HCT116 (cell line): Measurements from ENCODE around the gene GNAT1. TPM values are rescaled to one million over a fixed set of nuclear protein-coding genes. Genes with fewer than 3 reads are reported as not detected.

Experiments used
- ATAC-seq: fragments of 200-7000 bp; cut with Tn5 transposase; 2 replicates; pipeline ENCODE4 v1.9.1; 2020; ENCODE audit warnings: mild to moderate bottlenecking, moderate library complexity
- BruUV-seq: library from RNA; stranded (reverse); fragments of 400-500 nt; replicated peaks from 2 replicates; lab custom pipeline; 2021; lab: Mats Ljungman, UMichigan
- CTCF ChIA-PET: fragments of 300-600 bp; sonication (Branson Sonifier 250); formaldehyde crosslinking; loops from one replicate; lab custom pipeline; 2021; ENCODE audit warnings: antibody characterized with exemption; lab: Charles Lee
- POLR2A ChIA-PET: fragments of 300-600, 350-600 bp; sonication (Branson Sonifier 250); formaldehyde crosslinking; loops from one replicate; lab custom pipeline; 2021; ENCODE audit warnings: antibody characterized with exemption; lab: Charles Lee
- RAD21 ChIA-PET, 2 experiments: fragments of 300-600 bp; sonication (Branson Sonifier 250); formaldehyde crosslinking; loops; one replicate each; lab custom pipeline; 2023; ENCODE audit warnings: low total read pairs in 2 of 2; ENCODE audit not compliant: uncharacterized antibody in 2 of 2, unreplicated experiment in 2 of 2, low non-redundant PET in 1 of 2; lab: Charles Lee
- DNase-seq: peaks from one replicate; pipeline ENCODE4 v3.0.0-alpha.2; 2010; ENCODE audit warnings: low read depth, low spot score
- H2AFZ ChIP-seq: fragments of 200-600 bp; shearing (Covaris generic), sonication (generic); 2 replicates; pipeline ENCODE4 v1.6.1; 2017; ENCODE audit warnings: low read depth, mixed run types, mixed read lengths, antibody characterized with exemption, low read length; ENCODE audit not compliant: poor library complexity, severe bottlenecking
- H3K27ac ChIP-seq: 2 replicates; pipeline ENCODE4 v1.5.1; 2012; ENCODE audit warnings: low read depth, low read length
- H3K27me3 ChIP-seq: fragments of 200-600 bp; sonication (generic); 2 replicates; pipeline ENCODE4 v1.6.1; 2016; ENCODE audit warnings: mixed run types, low read length, mixed read lengths; ENCODE audit not compliant: insufficient read depth
- H3K36me3 ChIP-seq, 2 experiments: fragments of 200-500 bp in 1 of 2; fragments of 200-600 bp in 1 of 2; sonication (Bioruptor generic) in 1 of 2; sonication (generic) in 1 of 2; 2 replicates each; pipeline versions ENCODE4 v1.5.1 to v1.6.1; 2014 to 2016; ENCODE audit warnings: low read length in 2 of 2, inconsistent platforms in 1 of 2, mixed read lengths in 1 of 2, mixed run types in 1 of 2; ENCODE audit not compliant: insufficient read depth in 2 of 2, control insufficient read depth in 1 of 2
- H3K4me1 ChIP-seq, 2 experiments: fragments of 200-600 bp in 1 of 2; sonication (generic) in 1 of 2; 2 replicates each; pipeline versions ENCODE4 v1.5.1 to v1.6.1; 2012 to 2017; ENCODE audit warnings: low read length in 2 of 2, inconsistent platforms in 1 of 2, mild to moderate bottlenecking in 1 of 2, mixed read lengths in 1 of 2, mixed run types in 1 of 2, moderate library complexity in 1 of 2; ENCODE audit not compliant: insufficient read depth in 2 of 2, control insufficient read depth in 1 of 2
- H3K4me2 ChIP-seq: fragments of 200-600 bp; sonication (generic); 2 replicates; pipeline ENCODE4 v1.6.1; 2017; ENCODE audit warnings: mixed run types, low read length, mixed read lengths
- H3K4me3 ChIP-seq, 2 experiments: fragments of 200-600 bp in 1 of 2; sonication (generic) in 1 of 2; replicated peaks in 1 of 2; 2 replicates each; pipeline ENCODE4 v1.5.1; 2011 to 2016; ENCODE audit warnings: low read length in 2 of 2, control low read depth in 1 of 2, low read depth in 1 of 2, mild to moderate bottlenecking in 1 of 2, mixed read lengths in 1 of 2, mixed run types in 1 of 2
- H3K79me2 ChIP-seq: fragments of 200-600 bp; sonication (generic); 2 replicates; pipeline ENCODE4 v1.6.1; 2017; ENCODE audit warnings: mild to moderate bottlenecking, mixed run types, low read length, moderate library complexity, mixed read lengths; ENCODE audit not compliant: insufficient read depth
- H3K9ac ChIP-seq: fragments of 200-600 bp; sonication (generic); 2 replicates; pipeline ENCODE4 v1.6.1; 2016; ENCODE audit warnings: low read length, mixed read lengths
- H3K9me2 ChIP-seq: fragments of 200-600 bp; sonication (generic), shearing (Covaris generic); 2 replicates; pipeline ENCODE4 v1.6.1; 2017; ENCODE audit warnings: mixed run types, mild to moderate bottlenecking, moderate library complexity; ENCODE audit not compliant: insufficient read depth
- H3K9me3 ChIP-seq, 2 experiments: fragments of 200-500 bp in 1 of 2; fragments of 200-600 bp in 1 of 2; sonication (Bioruptor generic) in 1 of 2; sonication (generic) in 1 of 2; 2 replicates each; pipeline ENCODE4 v1.6.1; 2014 to 2017; ENCODE audit warnings: low read length in 2 of 2, mixed read lengths in 2 of 2, inconsistent platforms in 1 of 2, low read depth in 1 of 2, mild to moderate bottlenecking in 1 of 2, mixed run types in 1 of 2, moderate library complexity in 1 of 2; ENCODE audit not compliant: control insufficient read depth in 1 of 2, insufficient read depth in 1 of 2
- H4K20me1 ChIP-seq: fragments of 200-600 bp; sonication (generic), shearing (Covaris generic); 2 replicates; pipeline ENCODE4 v1.6.1; 2017; ENCODE audit warnings: mixed run types, mild to moderate bottlenecking, moderate library complexity; ENCODE audit not compliant: insufficient read depth
- ATF3 ChIP-seq: IDR thresholded peaks from 2 replicates; pipeline ENCODE4 v1.6.1; 2012
- CBX3 ChIP-seq: IDR thresholded peaks from 2 replicates; pipeline ENCODE4 v1.6.1; 2012; ENCODE audit warnings: low read depth
- CEBPB ChIP-seq: IDR thresholded peaks from 2 replicates; pipeline ENCODE4 v1.6.1; 2012; ENCODE audit warnings: low read depth
- CTCF ChIP-seq, 3 experiments: fragments of 200-600 bp in 1 of 3; sonication (generic) in 1 of 3; IDR thresholded peaks in 2 of 3; conservative IDR thresholded peaks in 1 of 3; 2 replicates each; pipeline ENCODE4 v1.5.1; 2012 to 2017; ENCODE audit warnings: low read depth in 2 of 3, low read length in 2 of 3, antibody characterized with exemption in 1 of 3, borderline replicate concordance in 1 of 3, control low read depth in 1 of 3, mild to moderate bottlenecking in 1 of 3, mixed read lengths in 1 of 3, mixed run types in 1 of 3, moderate library complexity in 1 of 3; ENCODE audit not compliant: insufficient read depth in 1 of 3
- EGR1 ChIP-seq: IDR thresholded peaks from 2 replicates; pipeline ENCODE4 v1.6.1; 2012; ENCODE audit warnings: low read depth
- EZH2phosphoT487 ChIP-seq: fragments of 200-600 bp; IDR thresholded peaks from 2 replicates; pipeline ENCODE4 v1.6.1; 2018; ENCODE audit warnings: antibody characterized with exemption, borderline replicate concordance
- FOSL1 ChIP-seq: IDR thresholded peaks from 2 replicates; pipeline ENCODE4 v1.6.1; 2012; ENCODE audit warnings: low read depth
- JUND ChIP-seq: IDR thresholded peaks from 2 replicates; pipeline ENCODE4 v1.6.1; 2012
- MAX ChIP-seq: IDR thresholded peaks from 2 replicates; pipeline ENCODE4 v1.6.1; 2012
- POLR2A ChIP-seq: IDR thresholded peaks from 2 replicates; pipeline ENCODE4 v1.7.0; 2011; ENCODE audit warnings: borderline replicate concordance; ENCODE audit not compliant: insufficient read depth, insufficient read length; ENCODE audit errors: extremely low read depth
- POLR2AphosphoS5 ChIP-seq: IDR thresholded peaks from 2 replicates; pipeline ENCODE4 v1.6.1; 2011; ENCODE audit warnings: mild to moderate bottlenecking, low read depth, low read length, moderate library complexity
- RAD21 ChIP-seq: IDR thresholded peaks from 2 replicates; pipeline ENCODE4 v1.6.1; 2012; ENCODE audit warnings: low read depth, mild to moderate bottlenecking
- REST ChIP-seq: IDR thresholded peaks from 2 replicates; pipeline ENCODE4 v1.6.1; 2012; ENCODE audit warnings: low read depth
- SIN3A ChIP-seq: IDR thresholded peaks from 2 replicates; pipeline ENCODE4 v1.6.1; 2012; ENCODE audit warnings: low read depth
- SP1 ChIP-seq: IDR thresholded peaks from 2 replicates; pipeline ENCODE4 v1.6.1; 2012; ENCODE audit warnings: low read depth
- TCF7L2 ChIP-seq: IDR thresholded peaks from 2 replicates; pipeline ENCODE4 v1.7.0; 2011; ENCODE audit warnings: borderline replicate concordance, inconsistent platforms; ENCODE audit not compliant: insufficient read depth, insufficient read length; ENCODE audit errors: extremely low read depth
- YY1 ChIP-seq: IDR thresholded peaks from 2 replicates; pipeline ENCODE4 v1.6.1; 2011; ENCODE audit warnings: low read length, low read depth, moderate library complexity, mild to moderate bottlenecking; ENCODE audit not compliant: insufficient replicate concordance; ENCODE audit errors: extremely low read depth
- ZBTB33 ChIP-seq: IDR thresholded peaks from 2 replicates; pipeline ENCODE4 v1.6.1; 2011; ENCODE audit warnings: mild to moderate bottlenecking, low read length, moderate library complexity; ENCODE audit not compliant: insufficient replicate concordance; ENCODE audit errors: extremely low read depth
- ZFX ChIP-seq: fragments of 450-650 bp; IDR thresholded peaks from 2 replicates; pipeline ENCODE4 v1.6.1; 2017
- ZNF274 ChIP-seq: fragments of 200-500 bp; sonication (Bioruptor generic); IDR thresholded peaks from 2 replicates; pipeline ENCODE4 v1.6.1; 2014; ENCODE audit warnings: mild to moderate bottlenecking, low read depth, low read length, inconsistent platforms
- intact Hi-C: fragments of 100-400 bp; cut with micrococcal nuclease; formaldehyde crosslinking; loops from 2 replicates; pipeline ENCODE4 v1.10.0; 2022
- total RNA-seq: library from RNA; stranded (reverse); gene quantifications from one replicate; pipeline ENCODE4 v1.2.1, GENCODE V29; 2021; ENCODE audit not compliant: unreplicated experiment

Gene GNAT1
- total RNA-seq, 1 experiment from 2014 or later, result not detected

- intact Hi-C loops, result no loop called here
- no TSS peak for BruUV-seq
- no peaks in the 10 kb centered on the region for H3K9me2 ChIP-seq
- DNase-seq, result no peak
- no peaks in the 10 kb centered on the region for H3K9me3 ChIP-seq
- POLR2A ChIA-PET, result no interaction called here
- H3K36me3 ChIP-seq, result no peaks in the 10 kb centered on the region
- ATAC-seq, result no peak
- no peaks in the 10 kb centered on the region for H3K79me2 ChIP-seq
- no peaks in the 10 kb centered on the region for H4K20me1 ChIP-seq
- no peak overlapping the region for H2AFZ ChIP-seq
- no peak overlapping the region for H3K27ac ChIP-seq
- TF ChIP-seq FOSL1 (no peak), CBX3 (no peak), POLR2AphosphoS5 (no peak), SP1 (no peak), JUND (no peak), POLR2A (no peak), CTCF (IDR thresholded peaks at IDR 0.05 in 2 of 3, conservative IDR thresholded peaks at IDR 0.05 in 1 of 3; ENCODE audit: borderline replicate concordance in 1 of 3, insufficient read depth in 1 of 3, low read depth in 2 of 3, low read length in 2 of 3) (no peak), RAD21 (no peak), CEBPB (no peak), MAX (no peak), EGR1 (no peak), ZFX (no peak), ZBTB33 (no peak), ZNF274 (no peak), ATF3 (no peak), TCF7L2 (no peak), YY1 (no peak), EZH2phosphoT487 (no peak), SIN3A (no peak), REST (no peak)
- H3K4me3 ChIP-seq, result no peak overlapping the region
- CTCF ChIA-PET, result no interaction called here
- H3K4me2 ChIP-seq, result no peak overlapping the region
- H3K4me1 ChIP-seq, result peaks cover 0 to 5% of the 10 kb centered on the region in 2 experiments; a peak in 1 of 4 replicates
- no peak overlapping the region for H3K9ac ChIP-seq
- RAD21 ChIA-PET, result no interaction called here
- H3K27me3 ChIP-seq, result no peaks in the 10 kb centered on the region
Observed at GRCh38 chr3:50213373-50213772, 22.0 kb downstream of the GNAT1 start.
